Neural progenitor cell (in vitro differentiated cells): Measurements from ENCODE around the gene RASA2. TPM values are rescaled to one million over a fixed set of nuclear protein-coding genes. Genes with fewer than 3 reads are reported as not detected.

Experiments used
- DNase-seq: peaks from one replicate; pipeline ENCODE4 v3.0.0-alpha.2; 2016; ENCODE audit warnings: low spot score
- H2AFZ ChIP-seq: fragments of 200-600 bp; sonication (generic); replicated peaks from 2 replicates; pipeline ENCODE4 v1.6.1; 2016; ENCODE audit warnings: antibody characterized with exemption
- H3F3A ChIP-seq: fragments of 200-600 bp; sonication (generic); 2 replicates; pipeline ENCODE4 v1.6.1; 2016; ENCODE audit warnings: antibody characterized with exemption, low read depth
- H3K27ac ChIP-seq: fragments of 200-600 bp; sonication (generic); 2 replicates; pipeline ENCODE4 v1.5.1; 2016; ENCODE audit warnings: mild to moderate bottlenecking
- H3K27me3 ChIP-seq: fragments of 200-600 bp; sonication (generic); 2 replicates; pipeline ENCODE4 v1.6.1; 2016; ENCODE audit warnings: mild to moderate bottlenecking, moderate library complexity
- H3K36me3 ChIP-seq: fragments of 200-600 bp; sonication (generic); 2 replicates; pipeline ENCODE4 v1.5.1; 2016
- H3K4me1 ChIP-seq: fragments of 200-600 bp; sonication (generic); 2 replicates; pipeline ENCODE4 v1.6.1; 2016; ENCODE audit warnings: mixed run types
- H3K4me2 ChIP-seq: fragments of 200-600 bp; sonication (generic); 2 replicates; pipeline ENCODE4 v1.6.1; 2016
- H3K4me3 ChIP-seq: fragments of 200-600 bp; sonication (generic); 2 replicates; pipeline ENCODE4 v1.5.1; 2016
- H3K79me2 ChIP-seq: fragments of 200-600 bp; sonication (generic); 2 replicates; pipeline ENCODE4 v1.6.1; 2016; ENCODE audit warnings: low read depth
- H3K9ac ChIP-seq: fragments of 200-600 bp; sonication (generic); 2 replicates; pipeline ENCODE4 v1.6.1; 2016
- H3K9me3 ChIP-seq: fragments of 200-600 bp; sonication (generic); 2 replicates; pipeline ENCODE4 v1.5.1; 2016; ENCODE audit warnings: low read depth
- H4K20me1 ChIP-seq: fragments of 200-600 bp; sonication (generic); 2 replicates; pipeline ENCODE4 v1.6.1; 2016; ENCODE audit warnings: low read depth
- H3K27ac Mint-ChIP-seq: 3 replicates; pipeline ENCODE4 v1.8.0; 2021; ENCODE audit warnings: mixed read lengths
- H3K27me3 Mint-ChIP-seq: 2 replicates; pipeline ENCODE4 v1.8.0; 2022; ENCODE audit warnings: low read depth, mild to moderate bottlenecking, inconsistent platforms, moderate library complexity, mixed read lengths; ENCODE audit not compliant: insufficient read depth
- H3K36me3 Mint-ChIP-seq: 3 replicates; pipeline ENCODE4 v1.8.0; 2021; ENCODE audit warnings: mixed read lengths
- H3K4me1 Mint-ChIP-seq: 3 replicates; pipeline ENCODE4 v1.8.0; 2021; ENCODE audit warnings: mixed read lengths
- H3K4me3 Mint-ChIP-seq: 3 replicates; pipeline ENCODE4 v1.8.0; 2021; ENCODE audit warnings: mild to moderate bottlenecking, moderate library complexity, mixed read lengths
- H3K9me3 Mint-ChIP-seq: 3 replicates; pipeline ENCODE4 v1.8.0; 2020; ENCODE audit warnings: mixed read lengths
- EZH2 ChIP-seq: fragments of 200-600 bp; sonication (generic); IDR thresholded peaks from 2 replicates; pipeline ENCODE4 v1.6.1; 2017; ENCODE audit warnings: antibody characterized with exemption, mild to moderate bottlenecking, moderate library complexity
- EZH2phosphoT487 ChIP-seq: fragments of 200-600 bp; sonication (generic); IDR thresholded peaks from 2 replicates; pipeline ENCODE4 v1.6.1; 2017; ENCODE audit warnings: antibody characterized with exemption
- total RNA-seq: library from RNA; depleted of rRNA; stranded (reverse); fragments of >200 nt; gene quantifications from 2 replicates; pipeline ENCODE4 v1.2.3, GENCODE V29; 2015; ENCODE audit warnings: low replicate concordance
- TF ChIP-seq, protein P1 (sequence below): fragments of 200-600 bp; sonication (generic); IDR thresholded peaks from 2 replicates; pipeline ENCODE4 v1.5.1; 2017; ENCODE audit warnings: antibody characterized with exemption, mild to moderate bottlenecking

Gene RASA2
- 40.3 and 48.4 TPM in 2 replicates for total RNA-seq

- H3K27ac Mint-ChIP-seq: peak within 1 kb of the TSS; percentile 92
- no peak for TF ChIP-seq EZH2phosphoT487
- TF ChIP-seq, protein P1, sequence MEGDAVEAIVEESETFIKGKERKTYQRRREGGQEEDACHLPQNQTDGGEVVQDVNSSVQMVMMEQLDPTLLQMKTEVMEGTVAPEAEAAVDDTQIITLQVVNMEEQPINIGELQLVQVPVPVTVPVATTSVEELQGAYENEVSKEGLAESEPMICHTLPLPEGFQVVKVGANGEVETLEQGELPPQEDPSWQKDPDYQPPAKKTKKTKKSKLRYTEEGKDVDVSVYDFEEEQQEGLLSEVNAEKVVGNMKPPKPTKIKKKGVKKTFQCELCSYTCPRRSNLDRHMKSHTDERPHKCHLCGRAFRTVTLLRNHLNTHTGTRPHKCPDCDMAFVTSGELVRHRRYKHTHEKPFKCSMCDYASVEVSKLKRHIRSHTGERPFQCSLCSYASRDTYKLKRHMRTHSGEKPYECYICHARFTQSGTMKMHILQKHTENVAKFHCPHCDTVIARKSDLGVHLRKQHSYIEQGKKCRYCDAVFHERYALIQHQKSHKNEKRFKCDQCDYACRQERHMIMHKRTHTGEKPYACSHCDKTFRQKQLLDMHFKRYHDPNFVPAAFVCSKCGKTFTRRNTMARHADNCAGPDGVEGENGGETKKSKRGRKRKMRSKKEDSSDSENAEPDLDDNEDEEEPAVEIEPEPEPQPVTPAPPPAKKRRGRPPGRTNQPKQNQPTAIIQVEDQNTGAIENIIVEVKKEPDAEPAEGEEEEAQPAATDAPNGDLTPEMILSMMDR: no peak
Measured at GRCh38 chr3:141486746-141487520, at the start of gene RASA2. Gene RASA2 (plus strand): TSS chr3:141487027. CDS start chr3:141487084, 57 bp downstream.

GRCh38 chr3:141439589-141439988, 47.2 kb upstream of the RASA2 start:
- TF ChIP-seq, protein P1: no peak
- no peak for DNase-seq
- no peaks in the 10 kb centered on the region for H3K79me2 ChIP-seq
- H3K4me3 ChIP-seq: no peak overlapping the region
- no peaks in the 10 kb centered on the region for H3K27me3 Mint-ChIP-seq
- no peaks in the 10 kb centered on the region for H4K20me1 ChIP-seq
- H3K9me3 ChIP-seq: no peaks in the 10 kb centered on the region
- no peaks in the 10 kb centered on the region for H3K9me3 Mint-ChIP-seq
- H3F3A ChIP-seq: no peaks in the 10 kb centered on the region
- H3K4me3 Mint-ChIP-seq: no peak overlapping the region
- H3K4me1 ChIP-seq: no peaks in the 10 kb centered on the region
- no peak overlapping the region for H3K4me2 ChIP-seq
- peaks cover 16% of the 10 kb centered on the region for H3K36me3 Mint-ChIP-seq
- no peak overlapping the region for H2AFZ ChIP-seq
- no peaks in the 10 kb centered on the region for H3K27me3 ChIP-seq
- H3K9ac ChIP-seq: no peak overlapping the region
- H3K4me1 Mint-ChIP-seq: no peaks in the 10 kb centered on the region
- H3K36me3 ChIP-seq: no peaks in the 10 kb centered on the region
- H3K27ac Mint-ChIP-seq: no peak overlapping the region
- no peak overlapping the region for H3K27ac ChIP-seq

More at GRCh38 chr3:141486746-141487520, at the start of gene RASA2:
- Mint-ChIP-seq H3K4me3 (peak within 1 kb of the TSS; percentile 92), H3K27me3 (peaks cover 7% of the 10 kb centered on the region), H3K36me3 (no peaks in the 10 kb centered on the region), H3K9me3 (no peaks in the 10 kb centered on the region), H3K4me1 (peaks cover 20% of the 10 kb centered on the region)
- Histone ChIP-seq H3K27me3 (no peaks in the 10 kb centered on the region), H3K36me3 (no peaks in the 10 kb centered on the region), H3K4me1 (peaks cover 23% of the 10 kb centered on the region), H3K4me2 (peak within 1 kb of the TSS; percentile 93), H4K20me1 (peaks cover 39% of the 10 kb centered on the region), H3K9ac (peak within 1 kb of the TSS; percentile 90), H3K27ac (peak within 1 kb of the TSS; percentile 94), H3K9me3 (no peaks in the 10 kb centered on the region), H2AFZ (peak within 1 kb of the TSS; percentile 94), H3K4me3 (peak within 1 kb of the TSS; percentile 81), H3K79me2 (peaks cover 44% of the 10 kb centered on the region), H3F3A (peaks cover 30% of the 10 kb centered on the region)
- peak; percentile 95 for DNase-seq

DNA sequence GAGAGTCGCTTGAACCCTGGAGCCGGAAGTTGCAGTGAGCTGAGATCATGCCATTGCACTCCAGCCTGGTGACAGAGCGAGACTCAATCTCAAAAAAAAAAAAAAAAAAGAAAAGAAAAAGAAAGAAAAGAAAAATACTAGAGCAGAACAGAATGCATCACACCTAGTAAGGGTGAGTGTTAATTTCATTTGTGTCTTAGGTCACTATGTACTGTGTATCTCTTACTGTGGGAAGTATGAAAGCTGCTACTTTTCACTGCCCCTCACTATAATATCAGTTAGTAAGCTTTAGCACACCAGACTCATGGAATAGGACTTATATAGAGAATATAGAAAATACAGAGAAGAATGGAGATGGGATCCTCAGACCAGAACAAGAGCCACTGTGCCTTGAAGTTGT, 45.9 kb upstream of the RASA2 start:
- Histone ChIP-seq H3F3A (no peaks in the 10 kb centered on the region), H3K79me2 (no peaks in the 10 kb centered on the region), H3K4me1 (no peaks in the 10 kb centered on the region), H3K36me3 (no peaks in the 10 kb centered on the region), H3K4me3 (no peak overlapping the region), H3K9ac (no peak overlapping the region), H2AFZ (peak overlapping the region; percentile 16), H3K27me3 (no peaks in the 10 kb centered on the region), H3K4me2 (no peak overlapping the region), H4K20me1 (no peaks in the 10 kb centered on the region), H3K9me3 (no peaks in the 10 kb centered on the region), H3K27ac (no peak overlapping the region)
- Mint-ChIP-seq H3K4me3 (no peak overlapping the region), H3K36me3 (peaks cover 24% of the 10 kb centered on the region), H3K27ac (no peak overlapping the region), H3K27me3 (no peaks in the 10 kb centered on the region), H3K4me1 (no peaks in the 10 kb centered on the region), H3K9me3 (no peaks in the 10 kb centered on the region)
- DNase-seq: no peak
- TF ChIP-seq EZH2phosphoT487 (no peak), EZH2 (no peak)
- TF ChIP-seq, protein P1: no peak
